Mesenchymal stem cell (in vitro differentiated cells and primary cell): Measurements from ENCODE around the gene IFT74.
A peak's percentile ranks its signal among the peaks of the same experiment; 100 is the strongest.

Experiments used
- DNase-seq: peaks from one replicate; pipeline ENCODE4 v3.0.0-alpha.2; 2013
- H2AFZ ChIP-seq: one replicate; pipeline ENCODE4 v1.6.1; 2013; ENCODE audit warnings: low read depth, mild to moderate bottlenecking, control low read depth, inconsistent platforms, low read length, moderate library complexity
- H2AK5ac ChIP-seq: 2 replicates; pipeline ENCODE4 v1.6.1; 2013; ENCODE audit warnings: low read length, moderate library complexity, mild to moderate bottlenecking, inconsistent platforms; ENCODE audit not compliant: severe bottlenecking
- H2BK120ac ChIP-seq: one replicate; pipeline ENCODE4 v1.6.1; 2013; ENCODE audit warnings: low read depth, mild to moderate bottlenecking, inconsistent platforms, low read length, moderate library complexity
- H2BK12ac ChIP-seq, 2 experiments: one replicate each; pipeline ENCODE4 v1.6.1; 2013; ENCODE audit warnings: inconsistent platforms in 2 of 2, low read length in 2 of 2, mild to moderate bottlenecking in 2 of 2, moderate library complexity in 2 of 2, control low read depth in 1 of 2
- H2BK15ac ChIP-seq: one replicate; pipeline ENCODE4 v1.6.1; 2013; ENCODE audit warnings: mild to moderate bottlenecking, low read depth, inconsistent platforms; ENCODE audit not compliant: poor library complexity, severe bottlenecking
- H2BK5ac ChIP-seq: 2 replicates; pipeline ENCODE4 v1.6.1; 2013; ENCODE audit warnings: low read depth, mild to moderate bottlenecking, low read length, control low read depth, inconsistent platforms; ENCODE audit not compliant: poor library complexity, severe bottlenecking
- H3K14ac ChIP-seq, 2 experiments: one replicate each; pipeline ENCODE4 v1.6.1; 2013; ENCODE audit warnings: inconsistent platforms in 2 of 2, low read length in 2 of 2, control low read depth in 1 of 2, mild to moderate bottlenecking in 1 of 2, moderate library complexity in 1 of 2
- H3K18ac ChIP-seq, 2 experiments: one replicate each; pipeline ENCODE4 v1.6.1; 2013; ENCODE audit warnings: inconsistent platforms in 2 of 2, low read length in 2 of 2, control low read depth in 1 of 2, low read depth in 1 of 2, mild to moderate bottlenecking in 1 of 2
- H3K23ac ChIP-seq, 2 experiments: one replicate each; pipeline ENCODE4 v1.6.1; 2013; ENCODE audit warnings: inconsistent platforms in 2 of 2, low read length in 2 of 2, mild to moderate bottlenecking in 2 of 2, moderate library complexity in 2 of 2, control low read depth in 1 of 2
- H3K27ac ChIP-seq: 2 replicates; pipeline ENCODE4 v1.5.1; 2013; ENCODE audit warnings: mild to moderate bottlenecking, moderate library complexity, low read length, control low read depth, inconsistent platforms; ENCODE audit not compliant: poor library complexity, severe bottlenecking
- H3K27me3 ChIP-seq, 2 experiments: 2 replicates each; pipeline versions ENCODE4 v1.6.1 to v1.7.0; 2013; ENCODE audit warnings: low read length in 2 of 2, mild to moderate bottlenecking in 2 of 2, moderate library complexity in 2 of 2, control low read depth in 1 of 2, inconsistent platforms in 1 of 2; ENCODE audit not compliant: control insufficient read depth in 1 of 2, insufficient read depth in 1 of 2
- H3K36me3 ChIP-seq, 2 experiments: 2 replicates each; pipeline versions ENCODE4 v1.6.1 to v1.7.0; 2013; ENCODE audit warnings: low read length in 2 of 2, control low read depth in 1 of 2, inconsistent platforms in 1 of 2, low read depth in 1 of 2, mild to moderate bottlenecking in 1 of 2; ENCODE audit not compliant: insufficient read depth in 2 of 2, control insufficient read depth in 1 of 2
- H3K4ac ChIP-seq, 2 experiments: one replicate each; pipeline ENCODE4 v1.6.1; 2013; ENCODE audit warnings: inconsistent platforms in 2 of 2, low read length in 2 of 2, mild to moderate bottlenecking in 2 of 2, moderate library complexity in 2 of 2, control low read depth in 1 of 2, low read depth in 1 of 2
- H3K4me1 ChIP-seq: 2 replicates; pipeline ENCODE4 v1.6.1; 2013; ENCODE audit warnings: low read depth, low read length, control low read depth; ENCODE audit not compliant: control insufficient read depth, insufficient read depth
- H3K4me2 ChIP-seq: 2 replicates; pipeline ENCODE4 v1.6.1; 2013; ENCODE audit warnings: low read length, mild to moderate bottlenecking, inconsistent platforms; ENCODE audit not compliant: poor library complexity, severe bottlenecking
- H3K4me3 ChIP-seq, 2 experiments: 2 replicates each; pipeline versions ENCODE4 v1.5.1 to v1.7.0; 2013; ENCODE audit warnings: low read length in 2 of 2, mild to moderate bottlenecking in 2 of 2, control low read depth in 1 of 2, low read depth in 1 of 2; ENCODE audit not compliant: insufficient read depth in 1 of 2
- H3K79me1 ChIP-seq: replicated peaks from 2 replicates; pipeline ENCODE4 v1.6.1; 2013; ENCODE audit warnings: mild to moderate bottlenecking, control low read depth, low read length, inconsistent platforms; ENCODE audit not compliant: poor library complexity, severe bottlenecking
- H3K9ac ChIP-seq: 2 replicates; pipeline ENCODE4 v1.7.0; 2013; ENCODE audit warnings: mild to moderate bottlenecking, low read length, moderate library complexity
- H3K9me3 ChIP-seq: 2 replicates; pipeline ENCODE4 v1.7.0; 2013; ENCODE audit warnings: mild to moderate bottlenecking, low read length; ENCODE audit not compliant: control insufficient read depth
- H4K8ac ChIP-seq: one replicate; pipeline ENCODE4 v1.6.1; 2013; ENCODE audit warnings: inconsistent platforms, mild to moderate bottlenecking, low read length, moderate library complexity
- H4K91ac ChIP-seq: one replicate; pipeline ENCODE4 v1.6.1; 2013; ENCODE audit warnings: mild to moderate bottlenecking, low read length, inconsistent platforms
- WGBS: methylation state at CpG from one replicate; pipeline ENCODE4 v1.1.7; 2013; ENCODE audit warnings: mixed read lengths; 5-methylcytosine and 5-hydroxymethylcytosine counted together

IFT74 gene

GRCh38 chr9:27029186-27029585 is 73.0 kb downstream of the IFT74 start:
- H3K18ac ChIP-seq, result no peak overlapping the region
- H4K8ac ChIP-seq, result no peak overlapping the region
- no peak overlapping the region for H2AK5ac ChIP-seq
- no peak for DNase-seq
- no peak overlapping the region for H3K27ac ChIP-seq
- H2BK15ac ChIP-seq, result no peak overlapping the region
- 98% methylated on average over 7 of the region's 7 CpGs for WGBS
- no peak overlapping the region for H3K23ac ChIP-seq
- H2BK12ac ChIP-seq, result no peak overlapping the region
- no peaks in the 10 kb centered on the region for H3K79me1 ChIP-seq
- H3K4me3 ChIP-seq, result no peak overlapping the region
- no peak overlapping the region for H2BK5ac ChIP-seq
- no peak overlapping the region for H4K91ac ChIP-seq
- H2AFZ ChIP-seq, result no peak overlapping the region
- H3K4me2 ChIP-seq, result no peak overlapping the region
- H3K4ac ChIP-seq, result no peak overlapping the region
- no peak overlapping the region for H3K9ac ChIP-seq
- H3K4me1 ChIP-seq, result no peaks in the 10 kb centered on the region
- no peaks in the 10 kb centered on the region for H3K27me3 ChIP-seq
- H3K9me3 ChIP-seq, result peaks cover 3% of the 10 kb centered on the region
- no peak overlapping the region for H2BK120ac ChIP-seq
- H3K14ac ChIP-seq, result no peak overlapping the region
- peaks cover 5 to 8% of the 10 kb centered on the region in 2 experiments for H3K36me3 ChIP-seq

DNA sequence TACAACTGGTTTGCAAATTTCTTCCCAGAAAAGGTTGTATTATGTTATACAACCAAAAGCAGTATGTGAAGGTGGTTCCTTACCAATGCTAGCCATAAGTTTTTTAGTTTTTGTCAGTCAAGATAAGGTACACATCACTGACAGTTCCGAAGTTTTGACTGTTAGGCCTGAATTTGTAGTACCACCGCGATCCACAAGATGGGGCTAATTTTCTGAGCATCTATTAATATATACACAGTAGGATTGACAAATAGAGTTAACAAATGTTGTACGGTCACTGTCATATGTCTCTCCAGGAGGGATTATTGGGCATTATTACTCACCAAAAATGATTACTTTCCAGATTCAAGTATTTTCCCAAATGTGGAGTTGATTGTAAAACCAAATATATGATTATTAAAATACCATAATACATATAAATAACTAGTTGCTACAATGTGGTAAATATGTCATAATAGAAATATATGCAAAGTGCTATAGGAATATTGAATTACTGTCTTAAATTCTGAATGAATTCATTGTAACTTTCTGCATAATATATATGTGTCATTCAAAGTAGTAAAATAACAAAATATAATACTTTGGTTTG is 77.7 kb downstream of the IFT74 start:
- no peak overlapping the region for H3K18ac ChIP-seq
- H2AFZ ChIP-seq, result no peak overlapping the region
- H4K8ac ChIP-seq, result no peak overlapping the region
- peak; percentile 69 for DNase-seq
- no peak overlapping the region for H2BK5ac ChIP-seq
- H2BK12ac ChIP-seq, result no peak overlapping the region
- H2AK5ac ChIP-seq, result no peak overlapping the region
- H3K79me1 ChIP-seq, result no peaks in the 10 kb centered on the region
- peaks cover 0 to 14% of the 10 kb centered on the region in 2 experiments for H3K36me3 ChIP-seq
- H3K14ac ChIP-seq, result no peak overlapping the region
- no peak overlapping the region for H3K4ac ChIP-seq
- no peak overlapping the region for H3K27ac ChIP-seq
- no peaks in the 10 kb centered on the region for H3K27me3 ChIP-seq
- no peak overlapping the region for H3K23ac ChIP-seq
- no peak overlapping the region for H3K4me3 ChIP-seq
- H2BK15ac ChIP-seq, result no peak overlapping the region
- H3K9me3 ChIP-seq, result no peaks in the 10 kb centered on the region
- H4K91ac ChIP-seq, result no peak overlapping the region
- WGBS, result no CpG with 5 or more reads among the region's 4 CpGs
- H2BK120ac ChIP-seq, result no peak overlapping the region
- no peaks in the 10 kb centered on the region for H3K4me1 ChIP-seq
- H3K4me2 ChIP-seq, result no peak overlapping the region
- no peak overlapping the region for H3K9ac ChIP-seq

GRCh38 chr9:27037499-27037898 is 81.3 kb downstream of the IFT74 start:
- no peak overlapping the region for H3K18ac ChIP-seq
- H3K4me3 ChIP-seq, result no peak overlapping the region
- no peak overlapping the region for H2BK5ac ChIP-seq
- no peak for DNase-seq
- H3K14ac ChIP-seq, result no peak overlapping the region
- H3K4me1 ChIP-seq, result no peaks in the 10 kb centered on the region
- no peak overlapping the region for H2BK12ac ChIP-seq
- H3K9ac ChIP-seq, result no peak overlapping the region
- no peaks in the 10 kb centered on the region for H3K27me3 ChIP-seq
- H3K23ac ChIP-seq, result no peak overlapping the region
- no peak overlapping the region for H2BK120ac ChIP-seq
- H4K91ac ChIP-seq, result no peak overlapping the region
- 92% methylated on average over 2 of the region's 2 CpGs for WGBS
- H3K4me2 ChIP-seq, result no peak overlapping the region
- H3K36me3 ChIP-seq, result peaks cover 0 to 14% of the 10 kb centered on the region in 2 experiments
- no peak overlapping the region for H4K8ac ChIP-seq
- H3K9me3 ChIP-seq, result no peaks in the 10 kb centered on the region
- no peak overlapping the region for H2AFZ ChIP-seq
- H2AK5ac ChIP-seq, result no peak overlapping the region
- no peak overlapping the region for H3K27ac ChIP-seq
- no peak overlapping the region for H2BK15ac ChIP-seq
- no peaks in the 10 kb centered on the region for H3K79me1 ChIP-seq
- H3K4ac ChIP-seq, result no peak overlapping the region

DNA sequence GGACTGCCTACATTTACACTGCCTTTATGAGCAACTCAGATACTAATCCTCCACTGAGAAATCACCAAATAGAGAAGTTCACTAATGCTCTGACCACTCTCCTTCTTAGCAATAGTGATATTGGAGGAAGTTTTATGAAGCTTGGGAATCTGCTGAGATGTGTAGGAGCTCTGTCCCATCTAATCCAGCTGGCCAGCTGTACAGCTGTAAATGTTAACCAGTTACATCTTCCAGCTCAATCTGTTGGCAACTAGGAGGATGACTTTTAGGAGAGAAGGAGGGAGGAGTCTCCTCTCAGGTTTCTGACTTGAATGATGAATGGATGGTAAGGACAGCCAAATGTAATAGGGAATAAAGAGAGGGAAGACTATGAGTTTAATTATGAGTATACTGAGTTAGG is 85.5 kb downstream of the IFT74 start:
- H3K79me1 ChIP-seq, result no peaks in the 10 kb centered on the region
- H4K91ac ChIP-seq, result no peak overlapping the region
- H2AFZ ChIP-seq, result no peak overlapping the region
- no peak overlapping the region for H3K23ac ChIP-seq
- no peak for DNase-seq
- no peak overlapping the region for H2BK5ac ChIP-seq
- H3K18ac ChIP-seq, result no peak overlapping the region
- H3K36me3 ChIP-seq, result peaks cover 0 to 20% of the 10 kb centered on the region in 2 experiments
- H3K14ac ChIP-seq, result no peak overlapping the region
- no peaks in the 10 kb centered on the region for H3K27me3 ChIP-seq
- H3K4ac ChIP-seq, result no peak overlapping the region
- H3K4me1 ChIP-seq, result no peaks in the 10 kb centered on the region
- no peak overlapping the region for H3K27ac ChIP-seq
- H3K9me3 ChIP-seq, result no peaks in the 10 kb centered on the region
- no peak overlapping the region for H2BK15ac ChIP-seq
- no peak overlapping the region for H2BK12ac ChIP-seq
- H3K4me3 ChIP-seq, result no peak overlapping the region
- H3K9ac ChIP-seq, result no peak overlapping the region
- no peak overlapping the region for H2AK5ac ChIP-seq
- no peak overlapping the region for H4K8ac ChIP-seq
- H3K4me2 ChIP-seq, result no peak overlapping the region
- no peak overlapping the region for H2BK120ac ChIP-seq
